Astrocyte of the spinal cord (primary cell): ENCODE measurements around the gene LRRN3.
A peak's percentile ranks its signal among the peaks of the same experiment; 100 is the strongest.

Experiments used
- DNase-seq: peaks from one replicate; pipeline ENCODE4 v3.0.0; 2011; ENCODE audit warnings: low read depth, low spot score
- H3K4me3 ChIP-seq: 2 replicates; pipeline ENCODE4 v1.5.1; 2011; ENCODE audit warnings: low read depth, mild to moderate bottlenecking, low read length, moderate library complexity
- CTCF ChIP-seq: IDR thresholded peaks from 2 replicates; pipeline ENCODE4 v1.5.1; 2012; ENCODE audit warnings: low read depth, mild to moderate bottlenecking, low read length, inconsistent platforms
- in situ Hi-C: cut with HindIII; loops from 2 replicates; pipeline ENCODE4 v1.10.0; 2017; ENCODE audit warnings: low sequenced_read_pairs

The LRRN3 gene

GRCh38 chr7:111092406-111093236, 1.7 kb downstream of the LRRN3 start:
- no peak for DNase-seq
- no peak for TF ChIP-seq CTCF
- H3K4me3 ChIP-seq, result no peak overlapping the region
- in situ Hi-C loops, result no loop called here

GRCh38 chr7:111093496-111093895, 2.6 kb downstream of the LRRN3 start:
- no peak for TF ChIP-seq CTCF
- in situ Hi-C loops, result no loop called here

GRCh38 chr7:111094419-111094818, 3.5 kb downstream of the LRRN3 start:
- no peak overlapping the region for H3K4me3 ChIP-seq
- no peak for TF ChIP-seq CTCF
- no peak for DNase-seq
- in situ Hi-C loops, result no loop called here

More at GRCh38 chr7:111093496-111093895, 2.6 kb downstream of the LRRN3 start:
- no peak overlapping the region for H3K4me3 ChIP-seq
- no peak for DNase-seq

- H3K4me3 ChIP-seq, result no peak overlapping the region
- DNase-seq, result no peak
- in situ Hi-C loops, result no loop called here
- TF ChIP-seq CTCF, result no peak
These were observed 6.1 kb downstream of the LRRN3 start for GRCh38 chr7:111096997-111097396.

- H3K4me3 ChIP-seq, result no peak overlapping the region
- peak; percentile 64 for DNase-seq
- in situ Hi-C loops, result no loop called here
- TF ChIP-seq CTCF, result peak; percentile 79
These were observed 7.3 kb downstream of the LRRN3 start for GRCh38 chr7:111098011-111098925.

- H3K4me3 ChIP-seq, result no peak overlapping the region
- in situ Hi-C loops, result no loop called here
- no peak for DNase-seq
- TF ChIP-seq CTCF, result no peak
These were observed 8.0 kb downstream of the LRRN3 start for GRCh38 chr7:111098926-111099250.
